ENCODE measurements around the gene RRM1.

- TF ChIP-seq CTCF (IDR thresholded peaks at IDR 0.05) (no peak), POLR2A (IDR thresholded peaks at IDR 0.05) (no peak), POLR2AphosphoS5 (IDR thresholded peaks at IDR 0.05) (no peak)
These were observed 11.3 kb downstream of the RRM1 start for GRCh38 chr11:4105916-4106315.

All from stomach (tissue), 4 donors.